GM18870 (cell line): ENCODE measurements around the gene RER1.

Experiments used
- ATAC-seq: cut with Tn5 transposase; IDR thresholded peaks from one replicate; pipeline ENCODE4 v1.9.1; 2021; ENCODE audit warnings: moderate library complexity; ENCODE audit not compliant: unreplicated experiment

The RER1 gene, protein sequence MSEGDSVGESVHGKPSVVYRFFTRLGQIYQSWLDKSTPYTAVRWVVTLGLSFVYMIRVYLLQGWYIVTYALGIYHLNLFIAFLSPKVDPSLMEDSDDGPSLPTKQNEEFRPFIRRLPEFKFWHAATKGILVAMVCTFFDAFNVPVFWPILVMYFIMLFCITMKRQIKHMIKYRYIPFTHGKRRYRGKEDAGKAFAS

DNA sequence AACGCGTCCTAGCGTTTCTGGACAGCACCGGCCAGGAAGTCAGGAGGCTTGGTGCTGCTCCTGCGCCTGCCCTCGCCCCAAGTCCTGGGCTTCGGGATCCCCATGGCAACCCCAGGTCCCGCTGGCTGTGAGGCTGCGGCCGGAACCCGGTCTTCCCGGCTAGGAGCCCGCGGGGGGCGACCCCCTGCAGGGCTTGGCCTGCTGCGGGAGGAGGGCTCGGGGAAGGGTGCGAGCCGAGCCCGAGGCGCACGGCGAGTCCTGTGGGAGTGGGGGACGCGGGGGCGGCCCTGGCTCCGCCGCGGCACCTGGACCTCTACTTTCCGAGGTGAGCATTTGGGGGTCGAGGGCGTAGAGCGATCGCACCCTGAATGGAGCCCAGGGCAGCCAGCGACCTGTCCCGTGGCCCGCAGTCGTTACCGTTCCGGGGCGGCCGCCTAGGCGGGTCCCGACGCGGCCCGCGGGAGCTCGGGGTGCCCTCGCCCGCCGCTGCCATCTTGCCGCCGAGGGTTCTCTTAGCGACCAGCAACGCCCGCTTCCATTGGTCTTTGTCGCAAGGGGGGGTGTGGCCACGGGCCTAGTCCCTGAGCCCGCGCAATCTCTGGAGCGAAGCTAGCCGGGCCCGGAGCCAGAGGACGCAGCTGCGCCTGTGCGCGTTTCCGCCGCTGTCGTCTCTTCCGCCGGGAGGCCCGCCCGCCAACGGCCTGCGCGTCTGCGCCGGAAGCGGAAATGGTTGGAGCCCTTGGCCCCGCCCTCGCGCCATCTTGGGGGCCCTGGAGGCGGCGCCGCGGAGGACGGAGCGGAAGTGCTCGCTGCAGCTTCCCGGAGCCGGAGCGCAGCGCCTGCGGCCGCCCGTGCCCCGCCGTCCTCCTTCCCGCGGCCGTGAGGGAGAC lies at the start of gene RER1, which contains the start of gene MORN1:
TSS of gene RER1 (plus strand) at position 801 of the 890 bp plus-strand sequence. CDS start 3,950 bp downstream, outside the sequence.
TSS of gene MORN1 (minus strand) at position 514 of the 890 bp plus-strand sequence. CDS start at position 493, 21 bp downstream.
- ATAC-seq: peak; percentile 79

DNA sequence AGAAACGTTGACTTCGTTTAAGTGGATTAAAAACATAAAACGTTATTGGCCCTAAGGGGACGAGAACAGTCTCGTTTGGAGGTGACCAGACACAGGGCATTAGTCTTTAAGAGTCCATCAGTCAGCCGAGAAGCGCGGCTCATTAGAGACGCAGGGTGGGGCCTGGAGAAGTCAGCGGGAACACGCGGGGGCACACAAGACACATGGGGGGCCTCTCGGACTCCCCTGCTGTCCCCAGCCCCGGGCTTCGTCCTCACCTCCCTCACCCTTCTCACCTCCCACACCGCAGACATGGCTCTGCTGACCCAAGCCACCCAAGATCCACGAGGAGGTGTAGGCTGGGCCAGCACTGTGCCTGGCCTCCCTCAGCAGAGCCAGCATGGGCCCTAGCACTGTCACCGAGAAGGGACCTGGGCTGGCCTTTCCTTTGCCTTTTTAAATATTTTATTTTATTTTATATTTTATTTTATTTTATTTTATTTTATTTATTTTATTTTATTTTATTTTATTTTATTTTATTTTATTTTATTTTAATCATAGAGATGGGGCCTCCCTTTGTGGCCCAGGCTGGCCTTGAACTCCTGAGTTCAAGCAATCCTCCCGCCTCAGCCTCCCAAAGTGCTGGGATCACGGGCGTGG lies 49.1 kb upstream of the RER1 start:
- no peak for ATAC-seq

DNA sequence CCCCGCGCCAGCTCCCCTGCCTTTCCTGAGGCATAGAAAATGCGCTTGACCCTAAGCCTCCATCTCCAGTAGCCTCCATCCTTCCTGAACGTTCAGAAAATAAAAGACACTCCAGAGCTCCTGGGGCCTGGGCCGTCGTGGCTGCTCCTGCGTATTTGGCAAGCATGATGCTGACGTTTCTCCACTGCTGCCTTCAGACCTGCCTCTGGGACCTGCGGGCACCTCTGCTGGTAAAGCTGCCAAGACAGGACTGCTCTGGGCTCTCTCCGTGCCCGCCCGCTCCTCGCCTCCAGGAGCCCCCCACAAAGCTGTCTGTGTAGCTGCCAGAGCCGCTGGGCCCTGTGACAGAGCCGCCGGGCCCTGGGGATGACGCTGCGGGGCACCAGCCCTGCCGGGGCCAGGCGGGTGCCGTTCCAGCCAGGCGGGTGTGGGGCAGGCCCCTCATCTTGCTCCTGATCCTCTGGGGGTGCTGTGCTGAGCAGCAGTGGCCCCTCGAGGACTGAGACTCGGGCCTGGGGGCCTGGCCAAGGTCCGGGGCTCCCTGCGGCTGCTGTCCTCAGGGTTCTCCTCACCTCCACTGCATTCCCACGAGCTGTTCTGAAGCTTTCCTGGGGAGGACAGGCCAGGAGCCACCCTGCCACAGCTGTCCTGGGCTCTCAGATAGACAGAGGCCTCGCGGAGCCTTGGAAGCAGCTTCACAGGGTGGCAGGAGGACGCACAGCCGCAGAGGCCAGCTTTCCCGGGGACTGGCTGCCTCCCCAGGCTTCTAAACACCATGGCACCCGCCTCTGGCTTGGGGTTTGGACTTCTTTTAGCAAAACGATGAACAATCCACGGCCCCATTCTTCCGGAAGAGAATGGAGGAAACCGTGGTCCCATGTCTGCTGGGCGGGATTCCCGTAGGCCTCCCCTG lies 48.4 kb upstream of the RER1 start:
- no peak for ATAC-seq

DNA sequence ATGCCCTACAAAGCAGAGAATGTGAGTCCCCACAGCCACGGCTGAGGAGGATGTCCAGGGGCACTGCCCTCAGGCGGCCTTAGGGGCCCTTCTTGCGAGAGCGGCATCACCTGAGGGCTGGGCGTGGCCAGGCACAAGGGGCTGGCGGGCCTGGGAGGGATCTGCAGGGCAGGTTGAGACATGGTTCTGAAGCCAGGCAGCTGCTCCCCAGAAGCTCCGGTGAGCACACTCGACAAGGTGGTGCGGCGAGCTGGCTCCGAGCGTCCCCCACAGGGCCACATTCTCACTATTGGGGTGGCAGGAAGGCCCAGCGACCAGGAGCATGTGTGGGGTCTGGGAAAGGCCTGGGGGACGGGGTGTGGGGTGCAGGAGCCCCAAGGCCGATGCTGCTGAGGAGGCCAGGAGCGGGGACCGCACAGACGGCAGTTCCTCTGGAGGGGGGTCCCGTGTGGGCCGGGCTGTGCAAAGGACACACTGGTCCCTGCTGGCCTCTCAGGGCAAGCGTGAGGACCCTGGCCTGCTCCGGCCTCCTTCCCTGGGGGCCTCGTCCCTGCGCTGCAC lies 47.4 kb upstream of the RER1 start:
- no peak for ATAC-seq

DNA sequence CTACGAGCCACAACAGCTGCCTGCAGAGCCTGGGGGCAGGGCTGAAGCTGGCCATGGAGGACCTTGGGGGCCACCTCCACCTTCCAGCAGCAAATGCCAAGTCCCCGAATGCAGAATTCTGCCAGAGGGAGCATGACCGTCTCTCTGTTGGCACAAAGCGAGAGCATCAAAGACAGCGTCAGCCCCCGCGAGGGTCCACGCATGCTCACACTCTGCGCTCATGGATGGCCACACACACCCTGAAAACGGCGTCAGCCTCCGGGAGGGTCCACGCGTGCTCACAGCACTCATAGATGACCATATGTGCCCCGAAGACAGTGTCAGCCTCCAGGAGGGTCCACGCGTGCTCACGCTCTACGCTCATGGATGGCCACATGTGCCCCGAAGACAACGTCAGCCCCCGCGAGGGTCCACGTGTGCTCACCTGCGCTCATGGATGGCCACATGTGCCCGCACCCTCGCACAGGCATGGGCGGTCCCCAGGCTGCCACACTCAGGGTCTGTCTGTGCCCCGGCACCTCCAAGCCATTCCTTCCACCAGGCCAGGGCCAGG lies 46.8 kb upstream of the RER1 start:
- no peak for ATAC-seq

DNA sequence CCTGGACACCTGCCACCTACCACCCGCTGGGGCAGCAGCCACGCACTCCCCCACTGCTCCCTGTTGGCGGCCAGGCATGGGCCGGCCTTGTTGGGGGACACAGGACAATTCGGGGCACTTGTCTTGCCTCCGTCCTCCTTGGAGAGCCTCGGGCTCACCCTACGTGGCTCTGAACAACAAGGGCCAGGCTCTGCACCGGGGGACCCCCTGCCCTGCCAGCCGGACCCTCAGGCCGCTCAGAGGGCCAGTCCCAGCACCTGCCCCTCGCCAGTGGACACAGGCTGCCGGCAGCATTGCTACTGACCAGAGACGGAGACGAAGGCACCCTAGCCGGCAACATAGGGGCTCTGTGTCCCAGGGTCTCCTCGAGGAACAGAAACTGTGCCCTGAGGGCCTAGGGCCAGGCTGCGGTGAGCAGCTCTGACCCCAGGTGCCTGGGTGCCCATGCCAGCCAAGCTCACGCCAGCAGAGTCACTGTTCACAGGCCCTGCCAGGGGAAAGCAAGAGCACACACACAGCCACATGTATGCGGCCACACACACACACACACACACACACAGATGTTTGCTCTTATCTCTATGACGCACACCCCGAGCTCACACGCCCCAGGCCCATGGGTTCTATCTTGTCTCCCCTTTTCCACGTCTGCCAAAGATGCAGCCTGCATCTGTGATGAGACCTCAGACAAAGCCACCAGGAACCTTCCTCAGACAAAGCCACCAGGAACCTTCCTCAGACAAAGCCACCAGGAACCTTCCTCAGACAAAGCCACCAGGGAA lies 46.2 kb upstream of the RER1 start:
- no peak for ATAC-seq

DNA sequence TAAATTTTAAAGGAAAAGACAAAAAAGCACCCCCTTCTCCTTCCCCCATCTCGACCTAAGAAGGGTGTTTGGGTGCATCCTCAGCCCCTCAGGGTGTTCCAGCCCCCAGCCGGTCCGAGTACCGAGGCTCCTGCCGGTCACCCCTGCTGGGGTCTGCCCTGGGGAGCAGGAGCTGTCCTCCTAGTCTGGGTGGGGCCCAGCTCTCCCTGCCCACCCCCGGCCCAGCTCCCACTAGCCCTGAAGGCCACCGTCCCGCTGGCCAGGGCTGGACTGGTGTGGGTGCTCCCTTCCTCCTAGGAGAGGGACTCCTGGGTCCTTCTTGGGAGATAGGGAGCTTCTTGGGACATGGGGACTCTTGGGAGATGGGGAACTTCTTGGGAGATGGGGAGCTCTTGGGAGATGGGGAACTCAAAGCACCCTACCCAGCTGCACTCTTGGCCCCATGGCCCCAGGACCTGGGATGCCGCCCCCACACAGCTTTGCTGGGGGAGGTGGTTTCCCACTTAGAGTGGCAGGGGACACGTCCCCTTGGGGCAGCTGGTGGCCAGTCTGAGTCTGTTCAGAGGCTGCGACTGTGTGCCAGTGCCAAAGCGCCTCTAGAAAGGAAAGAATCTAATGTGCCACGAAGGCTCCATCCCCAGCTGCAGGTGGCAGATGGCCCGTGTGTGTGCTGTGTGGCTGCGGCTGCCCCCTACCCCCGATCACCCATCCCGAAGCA lies 44.8 kb upstream of the RER1 start:
- no peak for ATAC-seq

DNA sequence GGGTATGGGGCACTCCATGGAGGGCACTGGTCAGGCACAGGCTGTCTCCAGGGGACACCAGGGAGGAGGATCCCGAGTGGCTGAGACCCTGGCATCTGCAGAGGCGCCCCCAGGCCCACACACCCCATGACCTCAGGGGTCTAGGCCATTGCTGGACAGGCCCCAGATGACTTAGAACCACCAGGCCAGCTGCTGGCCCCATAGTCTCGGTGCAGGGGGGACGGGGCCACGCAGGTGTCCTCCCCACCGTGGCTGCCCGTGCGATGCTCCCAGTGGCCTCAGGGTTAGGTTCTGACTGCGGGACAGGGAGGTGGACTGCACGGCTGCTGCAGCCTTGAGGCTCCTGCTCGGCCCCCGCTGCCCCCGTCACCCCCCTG lies 44.2 kb upstream of the RER1 start:
- no peak for ATAC-seq

DNA sequence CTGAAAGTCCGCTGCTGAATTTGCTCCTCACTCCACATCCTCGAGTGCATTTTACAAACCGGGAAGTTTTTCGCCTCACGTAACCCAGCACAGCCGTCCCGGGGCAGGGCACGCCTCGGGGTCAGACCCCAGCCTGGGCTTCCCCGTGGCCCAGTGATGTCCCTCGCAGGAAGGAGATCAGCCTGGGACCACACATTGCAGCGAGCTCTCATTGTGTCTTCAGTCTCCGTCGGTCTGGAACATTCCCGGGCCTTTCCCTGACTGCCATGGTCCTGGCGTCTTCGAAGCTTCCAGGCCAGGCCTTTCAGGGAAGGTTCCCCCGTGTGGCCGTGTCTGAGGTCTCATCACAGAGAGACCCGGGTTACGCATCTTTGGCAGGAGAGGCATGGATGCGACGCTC lies 43.7 kb upstream of the RER1 start:
- no peak for ATAC-seq

DNA sequence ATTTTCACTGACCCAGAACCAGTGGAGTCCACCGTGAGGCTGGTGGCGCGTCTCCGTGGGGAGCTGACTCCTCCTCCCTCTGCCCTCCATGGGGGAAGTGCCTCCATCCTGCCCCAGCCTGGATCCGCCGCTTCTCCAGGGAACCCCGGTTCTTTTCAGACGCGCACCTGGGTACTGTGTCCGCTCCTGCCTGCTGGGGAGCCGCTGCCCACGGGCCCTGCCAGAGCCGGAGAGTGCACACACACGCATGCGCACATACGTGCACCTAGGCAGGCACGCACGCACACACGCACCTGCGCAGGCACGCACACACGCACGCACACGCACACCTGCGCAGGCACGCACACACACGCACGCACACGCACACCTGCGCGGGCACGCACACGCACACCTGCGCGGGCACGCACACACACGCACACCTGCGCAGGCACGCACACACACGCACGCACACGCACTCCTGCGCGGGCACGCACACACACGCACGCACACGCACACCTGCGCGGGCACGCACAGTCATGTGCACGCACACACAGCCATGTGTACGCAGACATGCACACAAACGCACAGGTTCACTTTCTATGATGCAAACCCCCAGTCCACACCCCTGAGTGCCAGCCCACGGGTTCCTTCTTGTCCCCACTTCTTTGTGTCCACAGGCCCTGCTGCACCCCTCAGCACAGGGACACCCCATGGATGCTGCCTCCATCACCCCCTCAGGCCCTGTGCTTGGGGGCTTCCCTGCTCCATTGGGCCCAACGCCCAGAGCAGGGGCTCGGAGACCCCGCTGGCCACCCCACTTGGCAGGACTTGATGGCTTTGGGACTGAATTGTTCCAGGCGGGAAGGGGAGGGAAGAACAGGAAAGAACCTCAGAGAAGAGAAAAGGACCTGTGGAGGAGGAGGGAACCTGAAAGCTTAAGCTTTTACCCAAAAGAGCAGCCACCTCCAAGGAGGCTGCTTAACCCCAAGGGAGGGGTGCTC lies 43.0 kb upstream of the RER1 start:
- no peak for ATAC-seq

DNA sequence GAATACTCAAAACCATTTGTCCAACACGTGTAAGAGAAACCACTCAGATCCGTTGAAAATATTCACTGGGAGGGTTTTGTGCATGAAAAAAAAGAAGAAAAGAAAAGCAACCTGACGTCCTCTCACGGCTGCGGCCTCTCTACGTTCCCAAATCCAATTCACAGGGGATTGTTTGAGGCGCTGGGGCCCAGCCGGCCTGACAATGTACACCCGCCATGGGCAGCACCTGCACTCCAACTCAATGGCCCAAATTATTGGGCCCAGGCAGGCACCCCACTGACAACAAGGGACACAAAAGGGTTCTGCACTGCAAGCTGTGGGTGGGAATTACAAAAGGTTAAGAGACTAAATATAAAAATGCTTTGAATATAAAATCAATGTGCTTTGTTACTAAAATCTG lies 41.8 kb upstream of the RER1 start:
- no peak for ATAC-seq

DNA sequence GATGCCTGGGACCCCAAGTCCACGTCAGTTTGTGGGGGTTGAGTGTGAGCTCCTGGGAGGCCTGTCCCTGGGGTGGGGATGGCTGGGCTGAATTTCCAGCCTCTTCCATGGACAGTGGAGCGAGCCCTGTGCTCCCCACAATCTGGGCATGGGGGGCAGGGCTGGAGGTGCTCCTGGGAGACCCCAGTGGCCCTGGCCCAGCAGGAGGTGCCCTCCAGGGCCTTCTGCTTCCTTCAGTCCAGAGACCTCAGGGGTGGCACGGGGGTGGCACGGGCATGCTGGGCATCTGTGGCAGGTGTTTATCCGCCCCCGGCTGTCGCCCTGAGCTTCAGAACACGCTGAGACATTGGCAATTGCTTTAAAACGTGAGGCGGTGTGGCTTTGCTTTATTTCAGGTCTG lies 41.1 kb upstream of the RER1 start:
- ATAC-seq: no peak

DNA sequence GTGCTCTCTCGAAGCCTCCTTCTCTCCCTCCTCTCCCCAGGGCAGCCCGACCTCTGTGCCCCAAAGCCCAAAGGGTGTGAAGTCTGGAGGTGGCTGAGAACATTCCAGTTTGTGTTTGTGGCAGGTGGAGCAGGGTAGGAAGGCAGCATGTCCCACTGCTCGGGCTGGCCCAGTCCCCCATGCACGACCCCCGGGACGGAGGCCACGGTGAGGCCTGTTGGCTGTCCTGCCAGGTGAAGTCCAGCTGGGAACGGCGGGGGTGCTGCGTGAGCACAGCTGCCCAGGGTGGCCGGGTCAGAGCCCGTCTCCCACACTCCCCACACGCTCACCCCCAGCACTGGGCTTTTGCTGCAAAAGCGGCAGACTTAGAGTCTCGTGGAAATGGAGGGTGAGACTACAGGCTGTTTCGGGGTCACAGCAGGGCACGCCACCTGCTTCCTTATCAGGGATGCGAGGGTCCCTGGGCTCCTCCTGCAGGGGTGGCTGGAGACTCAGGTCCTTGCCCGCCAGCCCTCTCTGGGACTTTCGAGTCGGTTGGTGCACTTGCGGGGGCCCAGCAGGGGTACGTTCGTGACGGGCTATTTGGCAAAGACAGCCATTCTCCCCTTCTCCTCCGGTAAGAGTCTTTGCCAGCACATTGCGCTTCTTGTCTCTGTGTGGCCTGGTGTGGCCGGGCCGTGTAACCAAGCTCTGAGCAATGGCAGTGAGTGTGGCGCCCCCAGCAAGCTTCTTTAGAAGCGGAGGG lies 40.6 kb upstream of the RER1 start:
- ATAC-seq: no peak

DNA sequence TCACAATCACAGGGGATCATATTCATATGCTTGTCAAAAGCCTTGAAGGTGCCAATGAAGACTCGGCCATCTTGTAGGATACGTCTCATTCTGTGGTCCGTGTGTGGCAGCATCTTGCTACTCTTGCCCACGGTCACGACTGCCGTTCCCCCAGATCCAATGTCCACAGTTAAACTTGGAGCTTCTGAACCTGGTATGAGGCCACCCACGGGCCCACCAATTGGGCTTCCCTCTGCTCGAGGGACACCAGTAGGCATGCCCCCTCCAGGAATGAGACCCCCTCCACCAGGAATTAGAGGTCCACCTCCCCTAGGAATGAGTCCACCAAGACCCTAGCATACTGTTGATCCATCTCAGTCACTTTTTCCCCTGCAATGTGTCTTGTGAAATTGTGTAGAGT lies 39.9 kb upstream of the RER1 start:
- no peak for ATAC-seq

DNA sequence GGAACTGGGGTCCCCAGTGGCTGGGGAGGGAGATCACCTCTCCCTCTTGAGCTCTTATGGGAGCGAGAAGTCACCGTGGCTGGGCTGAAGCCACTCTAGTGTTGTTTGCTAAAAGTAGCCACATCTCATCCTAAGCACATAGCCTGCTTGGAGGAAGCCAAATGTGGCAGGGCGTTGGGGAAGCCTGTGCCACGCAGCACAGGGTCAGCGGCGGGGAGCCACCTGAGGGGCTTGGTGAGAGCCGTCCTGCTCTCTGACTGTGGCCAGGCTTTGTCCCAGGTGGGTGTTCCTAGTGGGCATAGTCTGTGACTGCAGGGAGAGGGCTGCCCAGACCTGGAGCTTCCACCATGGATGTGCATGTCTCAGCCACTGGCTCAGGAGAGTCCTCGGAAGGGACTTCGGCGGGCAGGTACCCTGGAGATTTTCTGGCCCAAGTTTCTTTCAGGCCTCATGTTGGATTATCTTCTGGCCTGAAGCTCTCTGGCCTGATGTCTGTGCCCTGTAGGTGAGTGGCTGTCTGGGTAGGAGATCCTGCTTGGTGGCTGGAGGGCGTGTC lies 39.2 kb upstream of the RER1 start:
- no peak for ATAC-seq

DNA sequence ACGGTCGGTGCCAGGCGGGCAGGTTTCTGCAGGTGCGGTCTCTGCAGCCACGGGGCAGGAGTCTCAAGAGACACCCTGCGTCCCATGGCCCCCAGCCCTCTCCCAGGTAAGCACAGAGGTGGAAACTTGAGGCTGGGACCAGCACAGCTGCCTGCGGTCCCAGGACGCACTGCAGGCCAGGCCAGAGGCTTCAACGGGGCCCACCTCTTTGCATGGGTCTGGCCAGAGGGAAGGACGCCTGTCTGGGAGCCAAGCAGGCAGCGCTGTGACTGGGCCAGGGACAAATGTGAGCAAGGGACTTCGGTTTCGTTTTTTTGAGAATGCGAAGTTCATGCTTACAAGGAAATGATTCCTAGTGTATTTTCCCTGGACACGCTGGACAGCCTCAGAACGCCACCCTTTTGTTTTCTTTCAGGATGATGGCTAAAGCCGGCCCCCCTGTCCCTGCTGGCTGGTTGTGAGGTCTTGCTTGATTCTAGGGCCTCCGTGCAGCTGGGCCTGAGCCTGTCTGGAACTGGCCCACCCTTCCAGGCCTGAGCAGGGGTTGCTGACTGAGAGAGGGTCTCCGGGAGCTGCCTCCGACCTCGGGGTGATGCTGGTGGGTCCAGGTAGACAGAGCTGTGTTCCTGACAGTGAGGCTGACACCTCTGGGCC lies 38.6 kb upstream of the RER1 start:
- no peak for ATAC-seq
